T follicular helper cell (primary cell): ENCODE data around the gene PPFIBP1.

Experiments
- DNase-seq: peaks from one replicate; pipeline ENCODE4 v3.0.0-alpha.2; 2020; ENCODE audit warnings: low read depth

PPFIBP1 gene

DNA sequence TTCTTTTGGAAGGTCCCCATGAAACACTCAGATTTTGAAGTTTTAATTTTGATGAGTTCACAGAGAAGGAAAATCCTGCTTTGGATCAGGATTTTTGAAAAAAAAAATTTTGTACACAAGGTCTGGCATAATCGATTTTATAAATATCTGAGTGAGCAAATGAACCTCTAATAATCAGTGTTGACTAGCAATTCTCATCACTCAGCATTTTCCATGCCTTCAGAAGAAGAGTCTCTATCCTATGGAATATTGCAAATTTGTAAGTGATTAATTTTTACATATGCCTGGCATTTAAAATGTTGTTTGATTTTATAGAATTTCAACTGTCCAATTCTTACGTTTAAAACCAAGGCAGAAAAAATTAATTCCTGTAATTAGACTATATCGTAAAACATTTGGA, 141.7 kb downstream of the PPFIBP1 start:
- no peak for DNase-seq

DNA sequence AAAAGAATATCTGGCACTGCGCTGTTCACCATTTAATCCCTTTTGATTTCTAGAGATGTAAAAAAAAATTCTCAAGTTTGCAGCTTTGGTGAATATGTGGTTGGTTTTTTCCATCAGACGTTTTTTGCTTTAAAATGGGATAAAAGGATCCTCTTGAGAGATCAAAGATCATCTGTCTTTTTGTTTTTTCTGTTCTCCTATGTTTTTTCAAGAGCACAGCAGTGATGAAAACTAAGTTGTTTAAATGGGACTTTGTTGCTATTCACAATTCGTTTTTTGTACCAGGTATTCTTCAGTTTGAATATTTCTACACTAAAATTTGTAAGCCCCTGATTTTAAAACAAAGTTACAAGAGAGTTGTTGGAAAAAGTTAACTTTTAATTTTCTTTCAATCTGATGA, 142.5 kb downstream of the PPFIBP1 start:
- no peak for DNase-seq

DNA sequence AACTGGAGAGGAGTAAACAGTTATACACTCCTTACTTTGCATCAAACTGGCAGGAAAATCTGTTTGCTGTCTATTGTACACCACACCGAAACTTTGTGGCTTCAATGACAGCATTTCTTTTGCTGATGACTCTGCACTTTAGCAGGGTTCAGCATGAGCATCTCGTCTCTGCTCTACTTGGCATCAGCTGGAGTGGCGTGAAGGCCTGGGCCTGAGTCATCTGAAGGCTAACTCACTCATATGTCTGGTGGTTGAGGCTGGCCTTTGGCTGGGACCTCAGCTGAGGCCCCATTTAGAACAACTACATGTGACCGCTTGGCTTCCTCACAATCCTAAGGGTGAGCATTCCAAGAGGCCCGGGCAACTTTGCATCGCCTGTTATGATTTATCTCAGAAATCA, 143.5 kb downstream of the PPFIBP1 start:
- DNase-seq = no peak

DNA sequence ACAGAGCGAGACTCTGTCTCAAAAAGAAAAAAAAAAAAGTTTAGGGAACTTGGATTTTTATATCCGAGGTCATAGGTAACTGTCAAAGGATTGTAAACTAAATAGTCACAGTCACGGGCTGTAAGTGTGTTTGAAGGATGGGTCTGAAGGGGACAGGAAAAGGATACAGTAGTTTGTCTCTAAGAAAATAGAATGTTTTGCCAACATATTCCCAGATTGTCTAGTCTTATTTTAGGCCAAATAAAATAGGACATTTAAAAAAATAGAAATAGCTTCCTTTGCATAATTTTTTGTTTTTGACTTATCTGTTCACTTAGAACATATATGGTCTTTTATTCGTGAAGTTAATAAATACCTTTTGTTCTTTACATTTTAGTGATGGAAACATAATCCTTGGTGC, 148.0 kb downstream of the PPFIBP1 start:
- no peak for DNase-seq

DNA sequence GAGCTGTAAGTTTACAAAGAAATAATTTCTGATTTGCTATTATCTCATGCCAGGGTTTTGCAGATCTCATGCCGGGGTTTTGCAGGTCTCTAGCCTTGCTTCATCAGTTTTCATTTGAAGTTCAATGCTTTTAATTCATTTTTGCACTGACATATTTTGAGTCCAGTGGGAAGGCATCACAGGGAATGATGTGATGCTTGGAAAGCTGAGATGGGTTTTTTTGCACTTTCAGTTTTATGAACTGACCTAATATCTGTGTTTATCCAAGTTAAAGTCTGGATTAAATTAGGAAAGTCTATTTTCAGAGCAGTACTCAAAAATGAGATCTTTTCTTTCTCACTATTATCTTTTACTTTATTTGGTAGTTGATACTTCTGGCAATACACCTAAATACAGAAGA, 148.6 kb downstream of the PPFIBP1 start:
- DNase-seq = no peak

DNA sequence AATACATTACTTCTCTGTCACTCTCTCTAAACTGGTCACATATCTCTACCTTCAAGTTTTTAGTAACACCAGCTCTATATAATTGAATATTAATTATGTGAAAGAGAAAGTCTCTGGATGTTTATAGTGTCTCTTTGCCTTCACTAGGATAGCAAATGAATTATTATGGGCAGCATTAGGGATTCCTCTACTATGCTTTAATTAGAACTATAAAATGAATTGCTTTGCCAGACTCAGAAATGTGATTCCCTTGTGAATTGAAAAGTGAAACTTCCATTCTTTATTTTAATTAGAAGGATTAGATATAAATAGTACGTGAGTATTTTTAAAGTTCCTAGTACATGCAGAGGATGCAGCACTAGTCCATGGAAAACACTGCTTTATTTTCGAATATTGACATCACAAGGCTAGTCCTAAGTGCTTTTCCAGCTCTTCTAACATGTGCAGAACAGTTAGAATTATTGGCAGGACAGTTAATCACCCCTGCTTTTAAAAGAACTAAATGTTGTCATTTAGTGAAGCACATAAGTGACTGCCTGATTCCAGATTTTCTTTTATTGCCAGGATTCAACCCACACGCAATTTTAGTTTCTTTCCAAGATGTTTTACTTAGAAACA, 149.2 kb downstream of the PPFIBP1 start:
- DNase-seq = no peak

DNA sequence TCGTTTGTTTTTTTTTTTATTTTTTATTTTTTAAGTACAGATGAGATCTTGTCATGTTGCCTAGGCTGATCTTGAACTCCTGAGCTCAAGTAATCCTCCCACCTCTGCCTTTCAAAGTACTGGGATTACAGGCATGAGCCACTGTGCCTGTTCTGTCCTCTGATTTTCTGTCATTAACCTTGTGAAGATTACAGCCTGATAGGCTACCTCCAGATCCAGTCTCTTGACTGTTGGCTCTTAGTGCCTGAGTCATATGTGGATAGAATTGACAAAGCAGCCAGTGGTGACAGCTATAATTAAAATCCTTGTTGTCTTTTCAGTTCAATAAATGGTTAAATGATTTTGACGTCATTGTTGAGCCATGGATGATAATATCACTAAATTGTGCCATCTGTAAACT, 151.0 kb downstream of the PPFIBP1 start:
- DNase-seq = no peak

DNA sequence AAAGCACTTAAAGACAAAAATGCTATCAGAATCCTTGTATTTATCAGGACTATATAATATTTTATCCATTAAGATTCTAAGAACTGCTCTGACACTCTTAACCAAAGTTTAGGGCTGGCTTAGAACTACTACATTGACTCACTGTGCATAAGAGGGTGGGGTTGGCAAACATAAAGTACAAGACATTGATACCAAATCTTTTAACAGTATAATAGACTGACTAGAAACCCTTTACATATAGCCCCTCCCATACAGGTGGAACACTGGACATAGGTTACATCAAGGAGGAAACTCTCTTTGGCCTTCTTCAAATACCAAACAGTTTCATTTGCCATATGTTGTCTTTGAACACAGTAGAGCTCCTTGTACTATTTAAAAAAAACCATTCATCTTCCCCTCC, 156.6 kb downstream of the PPFIBP1 start:
- no peak for DNase-seq

DNA sequence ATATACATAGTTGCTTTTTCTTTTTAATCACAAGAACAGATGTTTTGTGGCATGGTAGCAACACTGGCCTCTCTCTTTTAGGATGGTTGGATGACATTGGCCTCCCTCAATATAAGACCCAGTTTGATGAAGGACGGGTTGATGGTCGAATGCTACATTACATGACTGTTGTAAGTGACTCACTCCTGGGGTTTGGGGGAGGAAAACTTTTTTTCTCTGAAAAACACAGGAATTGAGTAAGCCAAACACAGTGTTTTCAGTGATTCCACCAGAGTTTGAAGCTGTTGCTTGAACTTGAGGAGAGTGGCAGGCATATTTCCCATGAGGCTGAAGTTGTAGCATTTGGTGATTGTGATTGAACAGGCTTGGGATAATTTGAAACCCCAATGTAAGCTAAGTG, 158.5 kb downstream of the PPFIBP1 start:
- DNase-seq = no peak

DNA sequence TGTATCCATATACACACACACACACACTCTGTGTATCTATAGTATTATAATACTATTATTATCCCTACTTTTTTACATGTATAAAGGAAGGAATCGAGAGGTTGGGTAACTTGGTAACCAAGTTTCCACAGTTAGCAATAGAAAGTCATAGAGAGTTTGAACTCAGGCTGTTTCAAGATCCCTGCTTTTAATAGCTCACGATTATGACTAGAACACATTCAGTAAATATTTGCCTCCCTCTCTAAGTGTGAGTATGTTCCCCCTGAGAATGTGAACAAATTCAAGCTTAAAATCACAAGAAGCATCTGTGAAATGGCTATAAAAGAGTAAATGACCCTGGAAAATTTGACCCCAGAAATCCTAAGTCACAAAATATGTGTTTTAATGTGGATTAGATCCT, 161.3 kb downstream of the PPFIBP1 start:
- no peak for DNase-seq

DNA sequence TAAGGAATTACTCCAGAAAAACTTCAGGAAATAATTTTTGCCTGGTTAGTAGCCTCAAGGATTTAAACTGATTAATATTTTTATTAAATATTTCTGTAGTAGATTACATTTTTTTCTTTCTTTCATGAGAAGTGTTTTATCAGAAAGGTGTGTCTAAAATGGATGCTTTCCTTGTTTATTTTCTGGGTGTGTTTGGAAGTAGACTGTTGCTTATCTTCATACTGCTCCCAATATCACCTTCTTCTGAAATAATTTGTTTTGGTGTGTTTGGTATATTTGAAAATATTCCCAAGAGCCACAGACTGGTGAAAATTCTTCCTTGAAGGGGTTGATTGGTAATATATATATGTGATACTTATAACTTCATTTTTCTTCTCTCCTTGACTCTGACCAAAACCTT, 162.1 kb downstream of the PPFIBP1 start:
- no peak for DNase-seq

DNA sequence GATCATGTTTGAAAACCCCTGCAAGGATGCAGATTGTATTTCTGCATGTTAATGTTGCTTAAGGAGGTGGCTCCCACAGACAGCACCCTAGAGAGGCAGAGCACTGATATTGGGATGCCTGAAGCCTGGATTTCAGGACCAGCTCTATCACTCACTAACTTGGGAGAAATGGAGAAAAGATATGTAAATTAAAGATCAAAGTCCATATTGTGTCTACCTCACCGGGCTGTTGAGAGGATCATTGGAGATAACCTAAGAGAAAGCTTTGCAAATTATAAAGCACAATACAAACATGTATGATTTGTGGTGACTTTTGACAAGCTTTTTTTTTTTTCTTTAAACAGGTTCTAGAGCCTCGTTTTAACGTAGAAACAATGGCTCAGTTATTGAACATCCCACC, 164.7 kb downstream of the PPFIBP1 start:
- DNase-seq = no peak

DNA sequence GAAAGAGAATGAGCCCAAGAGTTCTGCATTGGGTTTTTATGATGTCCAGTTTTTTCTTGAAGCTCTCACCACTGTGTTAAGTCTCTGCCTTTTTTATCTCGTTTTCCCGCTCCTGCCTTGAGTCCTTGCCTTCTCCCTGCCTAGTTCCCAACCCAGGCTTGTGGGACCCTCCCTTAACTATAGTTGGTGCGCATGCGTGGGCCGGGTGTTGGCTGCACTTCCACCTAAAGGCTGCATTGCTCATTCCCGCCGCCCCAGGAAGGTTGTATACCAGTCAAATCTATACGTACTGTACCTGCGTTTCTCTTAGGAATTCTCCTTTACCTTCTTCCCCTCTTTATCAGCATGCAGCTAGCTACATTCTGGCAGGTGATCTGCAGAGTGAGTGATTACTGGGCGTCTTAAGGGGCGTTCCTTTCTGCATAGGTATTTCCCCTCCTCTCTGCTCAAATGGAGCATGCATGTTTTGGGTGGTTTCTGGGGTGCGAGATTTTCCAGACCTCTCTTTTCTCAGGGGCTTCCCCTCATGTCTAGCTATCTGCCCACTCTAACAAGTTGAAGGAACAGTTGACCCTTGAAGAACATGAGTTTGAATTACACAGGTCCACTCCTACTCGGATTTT, 165.7 kb downstream of the PPFIBP1 start:
- DNase-seq = no peak

DNA sequence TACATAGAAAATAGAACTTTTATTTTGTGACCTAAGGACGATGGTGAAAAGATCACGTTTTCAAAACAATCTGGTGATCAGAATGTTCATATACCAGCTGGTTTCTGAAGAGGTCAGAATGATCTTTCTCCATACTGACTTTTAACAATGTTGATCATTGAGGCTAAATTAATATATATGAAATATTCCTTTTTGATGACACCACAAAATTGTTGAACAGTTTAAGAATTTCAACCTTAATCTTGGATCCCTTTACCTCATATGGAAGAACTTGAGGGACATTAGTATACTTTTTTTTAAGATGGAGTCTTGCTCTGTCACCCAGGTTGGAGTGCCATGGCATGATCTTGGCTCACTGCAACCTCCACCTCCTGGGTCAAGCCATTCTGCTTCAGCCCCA, 169.4 kb downstream of the PPFIBP1 start:
- no peak for DNase-seq

DNA sequence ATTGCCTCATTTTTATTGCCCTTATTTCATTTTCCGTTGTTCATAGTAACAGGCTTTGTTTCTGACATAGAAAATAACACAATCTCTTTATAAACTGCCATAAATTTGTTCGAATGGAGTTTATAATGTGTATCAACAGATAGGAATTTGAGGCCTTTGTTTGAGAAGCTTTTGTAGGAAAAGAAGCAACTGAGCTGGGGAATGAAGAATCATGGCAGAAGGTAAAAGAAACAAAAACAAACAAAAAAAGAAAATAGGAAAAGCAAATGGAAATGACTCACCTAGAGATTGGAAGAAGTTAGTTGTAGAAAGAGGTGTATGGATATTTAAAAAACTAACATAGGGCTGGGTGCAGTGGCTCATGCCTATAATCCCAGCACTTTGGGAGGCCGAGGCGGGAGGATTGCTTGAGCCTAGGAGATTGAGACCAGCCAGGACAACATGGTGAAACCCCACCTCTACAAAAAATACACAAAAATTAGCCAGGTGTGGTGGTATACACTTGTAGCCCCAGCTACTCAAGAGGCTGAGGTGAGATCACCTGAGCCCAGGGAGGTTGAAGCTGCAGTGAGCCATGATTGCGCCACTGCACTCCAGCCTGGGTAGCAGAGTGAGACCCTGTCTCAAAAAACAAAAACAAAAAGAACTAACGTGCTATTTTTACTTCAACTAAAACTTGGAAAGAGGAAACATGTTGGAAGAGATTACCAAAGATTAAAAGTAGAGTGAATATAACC, 171.7 kb downstream of the PPFIBP1 start:
- DNase-seq = no peak

DNA sequence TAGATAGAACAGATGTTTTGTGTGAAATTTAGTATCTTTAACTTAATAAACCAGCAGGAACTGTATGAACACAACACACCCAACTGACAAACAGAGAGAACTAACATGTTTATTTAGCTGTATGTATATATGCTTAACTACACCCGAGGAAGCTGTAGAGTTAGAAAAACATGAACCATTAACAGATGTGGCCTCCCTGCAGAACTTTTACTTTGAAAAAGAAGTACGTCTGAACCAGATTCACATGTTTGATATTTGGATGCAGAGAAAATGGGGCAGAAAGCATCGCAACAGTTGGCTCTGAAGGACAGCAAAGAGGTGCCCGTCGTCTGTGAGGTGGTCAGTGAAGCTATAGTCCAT, 172.3 kb downstream of the PPFIBP1 start, which contains the start of gene REP15:
TSS of gene REP15 (plus strand) at position 155 of the 360 bp plus-strand sequence. CDS start at position 271, 116 bp downstream.
- DNase-seq = no peak

DNA sequence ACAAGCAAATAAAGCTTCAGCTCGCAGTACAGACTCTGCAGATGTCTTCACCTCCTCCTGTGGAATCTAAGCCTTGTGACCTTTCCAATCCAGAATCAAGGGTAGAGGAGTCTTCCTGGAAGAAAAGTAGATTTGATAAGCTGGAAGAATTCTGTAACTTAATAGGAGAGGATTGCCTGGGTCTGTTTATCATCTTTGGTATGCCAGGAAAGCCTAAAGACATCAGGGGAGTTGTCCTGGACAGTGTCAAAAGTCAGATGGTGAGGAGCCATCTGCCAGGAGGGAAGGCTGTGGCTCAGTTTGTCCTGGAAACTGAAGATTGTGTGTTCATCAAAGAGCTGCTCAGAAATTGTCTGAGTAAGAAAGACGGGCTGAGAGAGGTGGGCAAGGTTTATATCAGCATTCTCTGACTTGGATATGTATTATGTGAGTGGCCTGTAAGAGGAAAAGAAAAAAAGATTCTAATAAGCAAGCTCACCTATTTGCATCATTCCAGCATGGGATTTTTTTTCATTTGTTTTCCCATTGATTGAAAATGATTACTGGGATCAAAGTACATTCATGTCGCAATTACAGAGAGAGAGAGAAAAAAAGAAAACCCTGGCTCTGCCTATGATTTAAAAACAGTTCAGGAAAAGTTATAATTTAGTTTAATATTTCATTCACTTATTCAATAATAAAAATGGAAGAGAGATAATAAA, 173.0 kb downstream of the PPFIBP1 start:
- DNase-seq = no peak

DNA sequence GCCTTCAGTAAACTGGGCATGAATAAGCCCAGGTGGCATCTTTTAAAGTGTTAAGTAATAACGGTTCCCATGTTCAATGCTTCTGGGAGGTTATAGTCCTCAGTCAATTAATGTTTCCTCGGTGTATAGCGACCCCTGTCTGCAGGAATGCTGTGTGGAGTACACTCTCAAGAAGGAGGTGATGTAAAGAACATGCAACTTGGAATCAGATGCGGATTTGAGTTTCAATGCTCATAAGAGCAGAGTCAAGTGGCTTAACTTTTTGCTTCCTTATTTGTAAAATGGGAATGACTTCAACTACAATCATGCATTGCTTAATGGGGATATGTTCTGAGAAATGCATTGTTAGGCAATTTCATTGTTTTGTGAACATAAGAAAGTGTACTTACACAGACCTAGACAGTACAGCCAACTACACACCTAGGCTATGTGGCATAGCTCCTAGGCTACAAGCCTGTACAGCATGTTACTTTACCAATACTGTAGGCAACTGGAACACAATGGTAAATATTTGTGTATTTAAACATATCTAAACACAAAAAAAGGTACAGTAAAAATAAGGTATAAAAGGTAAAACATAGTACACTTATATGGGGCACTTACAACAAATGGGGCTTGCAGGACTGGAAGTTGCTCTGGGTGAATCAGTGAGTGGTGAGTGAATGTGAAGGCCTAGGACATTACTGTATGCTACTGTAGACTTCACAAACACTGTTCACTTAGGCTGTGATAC, 179.9 kb downstream of the PPFIBP1 start:
- DNase-seq = peak; percentile 60

DNA sequence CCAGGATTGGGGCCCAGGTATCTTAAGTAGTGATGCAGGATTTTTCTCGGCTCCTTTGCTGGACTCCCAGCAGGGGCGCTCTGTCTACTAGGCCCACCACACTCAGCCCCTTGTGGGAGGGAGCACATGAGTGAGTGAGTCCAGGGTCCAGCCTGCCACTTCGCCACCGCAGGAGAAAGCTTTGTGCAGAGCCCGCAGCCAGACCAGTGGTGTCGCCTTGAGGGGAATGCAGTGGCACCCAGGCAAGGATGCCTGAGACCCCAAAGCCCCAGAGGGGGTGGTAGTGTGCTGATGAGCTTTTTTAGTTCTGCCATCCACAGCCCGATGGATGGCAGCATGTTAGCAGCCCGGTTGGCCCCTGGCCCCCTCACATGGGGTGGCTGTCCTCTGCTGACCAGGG, 181.3 kb downstream of the PPFIBP1 start:
- DNase-seq = no peak

DNA sequence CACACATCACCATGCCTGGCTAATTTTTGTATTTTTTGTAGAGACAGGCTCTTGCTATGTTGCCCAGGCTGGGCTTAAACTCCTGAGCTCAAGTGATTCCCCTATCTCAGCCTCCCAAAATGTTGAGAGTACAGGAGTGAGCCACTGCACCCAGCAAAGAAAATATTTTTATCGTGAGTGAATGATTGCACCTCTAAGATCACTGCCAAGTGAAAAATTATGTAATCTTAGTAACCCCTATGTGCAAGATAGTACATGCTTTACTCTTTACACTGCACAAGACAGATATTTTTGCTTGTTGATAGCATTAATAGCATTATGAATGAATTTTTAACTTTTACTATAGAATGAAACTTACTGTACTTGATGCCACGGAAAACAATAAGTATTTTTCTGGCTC, 183.2 kb downstream of the PPFIBP1 start:
- DNase-seq = no peak

DNA sequence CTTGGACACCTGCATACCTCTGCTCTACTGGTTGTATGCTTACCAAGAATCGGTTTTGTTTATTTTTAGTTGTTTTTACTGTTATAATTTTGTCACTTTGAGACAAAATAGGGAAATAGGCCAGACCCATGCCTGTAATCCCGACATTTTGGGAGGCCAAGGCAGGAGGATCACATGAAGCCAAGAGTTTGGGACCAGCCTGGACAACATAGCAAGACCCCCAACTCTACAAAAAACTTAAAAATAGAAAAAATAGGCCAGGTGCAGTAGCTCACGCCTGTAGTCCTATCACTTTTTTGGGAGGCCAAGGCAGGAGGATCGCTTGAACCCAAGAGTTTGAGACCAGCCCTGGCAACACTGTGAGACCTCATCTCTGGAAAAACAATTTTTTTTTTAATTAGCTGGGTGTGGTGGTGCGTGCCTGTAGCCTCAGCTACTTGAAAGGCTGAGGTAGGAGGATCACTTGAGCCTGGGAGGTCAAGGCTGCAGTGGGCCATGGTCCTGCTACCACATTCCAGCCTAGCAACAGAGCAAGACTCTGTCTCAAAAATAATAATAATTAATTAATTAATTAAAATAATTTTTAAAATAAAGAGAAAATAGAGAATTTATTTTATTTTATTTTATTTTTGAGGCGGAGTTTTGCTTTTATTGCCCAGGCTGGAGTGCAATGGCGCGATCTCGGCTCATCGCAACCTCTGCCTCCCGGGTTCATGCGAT, 185.4 kb downstream of the PPFIBP1 start:
- no peak for DNase-seq
